ENCODE measurements around the gene TMEM134. TPM values are rescaled to one million over a fixed set of nuclear protein-coding genes. Genes with fewer than 3 reads are reported as not detected.

Gene TMEM134
- polyA plus RNA-seq, 1 experiment: 30.6 TPM

DNA sequence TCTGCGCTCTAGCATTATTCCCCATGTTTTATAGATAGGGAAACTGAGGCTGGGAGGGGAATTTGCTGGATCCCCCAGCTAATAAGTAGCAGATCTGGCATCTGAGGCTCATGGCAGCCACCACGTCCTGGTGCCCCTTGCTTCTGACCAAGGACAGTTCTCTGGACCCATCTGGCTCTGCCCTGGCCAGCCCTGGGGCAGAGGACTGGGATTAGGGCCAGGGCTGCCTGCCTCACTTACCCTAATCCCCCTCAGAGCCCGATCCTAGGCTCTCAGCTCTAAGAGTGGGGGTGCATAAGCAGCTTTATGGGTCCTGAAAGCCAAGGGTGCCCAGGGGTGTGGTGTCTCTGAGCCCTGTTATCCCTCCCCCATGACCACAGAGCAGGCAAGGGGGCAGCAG, 14.0 kb downstream of the TMEM134 start, which contains the start of gene CABP4:
CABP4 (plus strand) TSS at position 301 of the 400 bp plus-strand sequence; CDS start at position 371, 70 bp downstream.
- no peak for DNase-seq (ENCODE audit: low read depth)
- Histone ChIP-seq H3K27me3 (ENCODE audit: control insufficient read depth, insufficient read depth, low read length) (0 out of 2 replicates have a peak, but pooled peaks cover 3% of the 10 kb centered on the region), H3K4me3 (ENCODE audit: low read depth, low read length) (no peak within 1 kb of the TSS), H3K36me3 (ENCODE audit: control insufficient read depth, insufficient read depth, low read length) (no peaks in the 10 kb centered on the region)
- CTCF ChIA-PET: no interaction called here
- POLR2A ChIA-PET: no interaction called here
- TF ChIP-seq, protein P1, sequence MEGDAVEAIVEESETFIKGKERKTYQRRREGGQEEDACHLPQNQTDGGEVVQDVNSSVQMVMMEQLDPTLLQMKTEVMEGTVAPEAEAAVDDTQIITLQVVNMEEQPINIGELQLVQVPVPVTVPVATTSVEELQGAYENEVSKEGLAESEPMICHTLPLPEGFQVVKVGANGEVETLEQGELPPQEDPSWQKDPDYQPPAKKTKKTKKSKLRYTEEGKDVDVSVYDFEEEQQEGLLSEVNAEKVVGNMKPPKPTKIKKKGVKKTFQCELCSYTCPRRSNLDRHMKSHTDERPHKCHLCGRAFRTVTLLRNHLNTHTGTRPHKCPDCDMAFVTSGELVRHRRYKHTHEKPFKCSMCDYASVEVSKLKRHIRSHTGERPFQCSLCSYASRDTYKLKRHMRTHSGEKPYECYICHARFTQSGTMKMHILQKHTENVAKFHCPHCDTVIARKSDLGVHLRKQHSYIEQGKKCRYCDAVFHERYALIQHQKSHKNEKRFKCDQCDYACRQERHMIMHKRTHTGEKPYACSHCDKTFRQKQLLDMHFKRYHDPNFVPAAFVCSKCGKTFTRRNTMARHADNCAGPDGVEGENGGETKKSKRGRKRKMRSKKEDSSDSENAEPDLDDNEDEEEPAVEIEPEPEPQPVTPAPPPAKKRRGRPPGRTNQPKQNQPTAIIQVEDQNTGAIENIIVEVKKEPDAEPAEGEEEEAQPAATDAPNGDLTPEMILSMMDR (IDR thresholded peaks at IDR 0.05; ENCODE audit: insufficient read depth, low read depth, low read length): no peak

DNA sequence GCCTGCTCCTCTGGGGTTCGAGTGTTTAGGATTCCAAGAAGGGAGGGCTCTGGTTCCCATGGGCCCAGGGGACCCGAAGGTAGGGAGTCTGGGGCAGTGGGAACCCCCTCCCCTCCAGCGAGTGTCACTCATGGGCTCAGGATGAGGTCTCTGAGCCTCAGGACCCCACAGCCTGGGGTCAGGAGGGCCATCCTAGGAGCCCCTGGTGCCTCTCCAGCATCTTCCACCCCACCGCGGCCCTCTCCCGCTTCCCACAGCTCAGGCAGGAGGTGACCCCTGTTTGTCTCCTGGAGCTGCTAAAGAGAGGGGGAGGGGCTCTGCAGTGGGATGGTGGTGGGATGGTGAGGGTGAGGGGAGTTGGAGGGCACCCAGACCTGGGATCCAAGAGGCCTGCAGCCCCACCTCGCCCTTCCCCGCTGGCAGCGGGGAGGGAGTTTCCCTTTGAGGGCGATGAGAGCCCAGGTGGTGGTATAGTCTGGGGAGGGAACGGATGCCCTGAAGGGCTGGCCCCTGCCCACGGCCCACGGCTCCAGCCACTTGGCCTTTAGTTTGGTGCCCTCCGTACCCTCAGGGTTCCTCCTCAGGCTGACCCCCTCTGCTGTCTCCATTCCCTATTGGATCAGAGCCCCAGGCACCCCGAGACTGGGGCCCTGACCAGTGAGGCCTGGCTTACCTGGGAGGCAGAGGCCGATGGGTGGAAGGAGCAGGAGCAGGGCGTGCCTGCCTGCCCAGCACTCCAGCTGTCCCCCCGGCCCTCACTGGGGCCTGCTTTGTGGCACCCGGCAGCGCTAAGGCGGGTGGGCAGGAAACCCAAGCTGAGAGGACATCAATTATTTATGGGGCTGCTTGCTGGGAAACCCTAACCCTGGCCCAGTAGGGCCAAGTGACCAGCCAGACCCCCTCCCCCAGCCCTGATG, 15.0 kb downstream of the TMEM134 start:
- ChIA-PET CTCF (no interaction called here), POLR2A (no interaction called here)
- TF ChIP-seq, protein P1 (IDR thresholded peaks at IDR 0.05; ENCODE audit: insufficient read depth, low read depth, low read length): no peak
- no peaks in the 10 kb centered on the region for H3K36me3 ChIP-seq (ENCODE audit: control insufficient read depth, insufficient read depth, low read length)
- no peak overlapping the region for H3K4me3 ChIP-seq (ENCODE audit: low read depth, low read length)
- DNase-seq (ENCODE audit: low read depth): no peak
- 0 out of 2 replicates have a peak, but pooled peaks cover 3% of the 10 kb centered on the region for H3K27me3 ChIP-seq (ENCODE audit: control insufficient read depth, insufficient read depth, low read length)

DNA sequence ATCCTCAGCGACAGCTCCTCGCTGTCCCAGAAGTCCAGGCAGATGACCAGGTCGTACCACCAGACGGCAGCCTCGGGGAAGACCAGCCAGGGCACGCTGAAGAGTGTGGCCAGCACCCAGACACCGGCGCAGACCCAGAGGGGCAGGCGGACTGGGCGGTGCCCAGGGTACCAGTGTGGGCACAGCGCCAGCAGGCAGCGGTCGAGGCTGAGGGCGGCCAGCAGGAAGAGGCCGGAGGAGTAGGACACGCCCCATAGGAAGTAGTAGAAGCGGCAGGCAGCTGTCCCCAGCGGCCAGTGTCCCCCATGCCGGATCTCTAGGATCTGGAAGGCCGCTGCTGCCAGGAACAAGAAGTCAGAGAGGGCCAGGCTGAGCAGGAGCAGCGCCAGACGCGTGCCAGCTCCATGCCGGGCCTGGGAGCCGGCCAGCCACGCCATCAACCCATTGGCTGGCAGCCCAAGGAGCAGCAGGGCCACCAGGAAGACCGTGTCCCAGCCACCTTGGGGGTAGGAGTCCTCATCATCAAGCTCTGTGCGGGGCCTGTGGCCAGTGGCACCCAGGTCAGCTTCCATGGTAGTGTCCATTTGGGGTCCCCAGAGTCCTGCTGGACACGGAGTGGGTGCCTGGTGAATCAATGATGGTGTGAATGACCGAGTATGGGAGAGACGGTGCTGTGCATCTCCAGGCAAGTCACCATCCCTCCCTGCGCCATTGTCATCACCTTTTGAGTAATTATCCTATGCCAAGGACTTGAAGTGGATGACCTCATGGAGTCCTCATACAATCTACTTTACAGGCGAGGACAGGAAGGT, 16.7 kb downstream of the TMEM134 start, which contains the start of gene GPR152:
GPR152 (minus strand) TSS at position 589 of the 812 bp plus-strand sequence; CDS start at position 584, 5 bp downstream.
- Histone ChIP-seq H3K36me3 (ENCODE audit: control insufficient read depth, insufficient read depth, low read length) (no peaks in the 10 kb centered on the region), H3K4me3 (ENCODE audit: low read depth, low read length) (no peak within 1 kb of the TSS), H3K27me3 (ENCODE audit: control insufficient read depth, insufficient read depth, low read length) (no peaks in the 10 kb centered on the region)
- TF ChIP-seq, protein P1 (IDR thresholded peaks at IDR 0.05; ENCODE audit: insufficient read depth, low read depth, low read length): no peak
- no peak for DNase-seq (ENCODE audit: low read depth)
- ChIA-PET CTCF (interaction anchor here (1.4 to 1.7 kb wide), 2 partner anchors 24 to 51 kb away, joined by 3 to 6 read pairs; partner anchors contain the start of genes PPP1CA and RPS6KB2), POLR2A (no interaction called here)

DNA sequence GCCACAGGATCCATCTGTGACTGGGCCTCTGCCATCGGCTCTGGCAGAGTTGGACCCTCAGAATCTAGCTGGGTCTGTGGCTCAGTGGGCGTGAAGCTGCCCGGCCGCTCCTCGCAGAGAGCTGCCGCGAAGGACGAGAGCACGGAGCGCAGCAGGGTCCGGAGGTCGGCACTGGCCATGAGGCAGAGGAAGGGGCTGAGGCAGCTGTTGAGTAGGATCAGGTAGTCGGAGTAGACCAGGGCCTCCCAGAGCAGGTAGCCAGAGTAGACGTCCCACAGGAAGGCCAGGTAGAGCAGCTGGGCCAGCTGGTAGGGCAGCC, 17.4 kb downstream of the TMEM134 start:
- ChIA-PET POLR2A (no interaction called here), CTCF (interaction anchor here (1.4 to 1.7 kb wide), 2 partner anchors 23 to 50 kb away, joined by 3 to 6 read pairs; partner anchors contain the start of genes PPP1CA and RPS6KB2)
- TF ChIP-seq, protein P1 (IDR thresholded peaks at IDR 0.05; ENCODE audit: insufficient read depth, low read depth, low read length): no peak

More for the DNA sequence above, 17.4 kb downstream of the TMEM134 start:
- H3K36me3 ChIP-seq (ENCODE audit: control insufficient read depth, insufficient read depth, low read length): no peaks in the 10 kb centered on the region
- H3K27me3 ChIP-seq (ENCODE audit: control insufficient read depth, insufficient read depth, low read length): no peaks in the 10 kb centered on the region
- H3K4me3 ChIP-seq (ENCODE audit: low read depth, low read length): no peak overlapping the region
- DNase-seq (ENCODE audit: low read depth): no peak
